IMR-90 (cell line): ENCODE results near the gene CSK. TPM values are rescaled to one million over a fixed set of nuclear protein-coding genes. Genes with fewer than 3 reads are reported as not detected.
A peak's percentile ranks its signal among the peaks of the same experiment; 100 is the strongest.

ENCODE experiments used
- ATAC-seq: fragments of 200-7000 bp; cut with Tn5 transposase; 2 replicates; pipeline ENCODE4 v1.9.1; 2020; ENCODE audit warnings: low read depth, mild to moderate bottlenecking, moderate library complexity
- BruUV-seq: library from RNA; stranded (reverse); fragments of 400-500 nt; replicated peaks from 2 replicates; lab custom pipeline; 2021; lab: Mats Ljungman, UMichigan
- CTCF ChIA-PET: fragments of 300-600 bp; formaldehyde crosslinking; extraction: SDS; loops from one replicate; lab custom pipeline; 2021; ENCODE audit warnings: antibody characterized with exemption; lab: Yijun Ruan, JAX
- POLR2A ChIA-PET: fragments of 300-600 bp; sonication (Branson Sonifier 250); formaldehyde crosslinking; loops from one replicate; lab custom pipeline; 2022; ENCODE audit warnings: antibody characterized with exemption; ENCODE audit not compliant: unreplicated experiment; lab: Charles Lee
- DNase-seq: peaks from one replicate; pipeline ENCODE4 v3.0.0; 2013
- H2AFZ ChIP-seq: replicated peaks from 2 replicates; pipeline ENCODE3; 2013; ENCODE audit warnings: low read length, mild to moderate bottlenecking; ENCODE audit not compliant: poor library complexity
- H2AK5ac ChIP-seq: 2 replicates; pipeline ENCODE4 v1.6.1; 2013; ENCODE audit warnings: low read depth, low read length, inconsistent platforms
- H2AK9ac ChIP-seq: replicated peaks from 2 replicates; pipeline ENCODE3; 2013; ENCODE audit warnings: mild to moderate bottlenecking, low read depth, low read length, moderate library complexity; ENCODE audit not compliant: poor library complexity
- H2BK120ac ChIP-seq: 2 replicates; pipeline ENCODE4 v1.6.1; 2013; ENCODE audit warnings: low read depth, low read length, inconsistent platforms
- H2BK15ac ChIP-seq: 3 replicates; pipeline ENCODE4 v1.6.1; 2013; ENCODE audit warnings: low read depth, low read length, inconsistent platforms
- H2BK20ac ChIP-seq: 2 replicates; pipeline ENCODE4 v1.6.1; 2013; ENCODE audit warnings: low read depth, mild to moderate bottlenecking, inconsistent platforms, low read length, moderate library complexity
- H2BK5ac ChIP-seq: 2 replicates; pipeline ENCODE4 v1.6.1; 2013; ENCODE audit warnings: mild to moderate bottlenecking, low read depth, low read length, inconsistent platforms; ENCODE audit not compliant: poor library complexity, severe bottlenecking
- H3K14ac ChIP-seq: replicated peaks from 2 replicates; pipeline ENCODE4 v1.6.1; 2013; ENCODE audit warnings: low read depth, low read length, inconsistent platforms
- H3K18ac ChIP-seq: 2 replicates; pipeline ENCODE4 v1.6.1; 2013; ENCODE audit warnings: low read depth, low read length, control low read depth
- H3K23ac ChIP-seq: 2 replicates; pipeline ENCODE4 v1.6.1; 2013; ENCODE audit warnings: low read depth, low read length, inconsistent platforms
- H3K27ac ChIP-seq: 2 replicates; pipeline ENCODE4 v1.5.1; 2013; ENCODE audit warnings: mild to moderate bottlenecking, control low read depth, low read length; ENCODE audit not compliant: insufficient read depth
- H3K27me3 ChIP-seq: 2 replicates; pipeline ENCODE4 v1.6.1; 2013; ENCODE audit warnings: low read length; ENCODE audit not compliant: control insufficient read depth, insufficient read depth
- H3K36me3 ChIP-seq: 2 replicates; pipeline ENCODE4 v1.6.1; 2013; ENCODE audit warnings: low read length, mixed read lengths; ENCODE audit not compliant: control insufficient read depth, insufficient read depth
- H3K4ac ChIP-seq: 2 replicates; pipeline ENCODE4 v1.6.1; 2013; ENCODE audit warnings: low read depth, low read length, inconsistent platforms
- H3K4me1 ChIP-seq: 2 replicates; pipeline ENCODE4 v1.6.1; 2013; ENCODE audit warnings: low read length, mixed read lengths; ENCODE audit not compliant: control insufficient read depth, insufficient read depth
- H3K4me2 ChIP-seq: 2 replicates; pipeline ENCODE4 v1.6.1; 2013; ENCODE audit warnings: low read depth, mild to moderate bottlenecking, control low read depth, low read length, moderate library complexity
- H3K4me3 ChIP-seq: 2 replicates; pipeline ENCODE4 v1.5.1; 2013; ENCODE audit warnings: low read depth, mild to moderate bottlenecking, control low read depth, low read length, moderate library complexity; ENCODE audit not compliant: insufficient read depth
- H3K56ac ChIP-seq: 2 replicates; pipeline ENCODE4 v1.6.1; 2013; ENCODE audit warnings: low read length, inconsistent platforms; ENCODE audit not compliant: insufficient read depth; ENCODE audit errors: extremely low read depth
- H3K79me1 ChIP-seq, 2 experiments: 2 replicates each; pipeline ENCODE4 v1.6.1; 2013; ENCODE audit warnings: low read length in 2 of 2, inconsistent platforms in 1 of 2, low read depth in 1 of 2
- H3K9ac ChIP-seq: 2 replicates; pipeline ENCODE4 v1.6.1; 2013; ENCODE audit warnings: low read depth, low read length, control low read depth
- H3K9me1 ChIP-seq: 2 replicates; pipeline ENCODE4 v1.6.1; 2013; ENCODE audit warnings: low read length, inconsistent platforms; ENCODE audit not compliant: insufficient read depth
- H3K9me3 ChIP-seq: 2 replicates; pipeline ENCODE4 v1.6.1; 2013; ENCODE audit warnings: low read length; ENCODE audit not compliant: control insufficient read depth, insufficient read depth
- H4K20me1 ChIP-seq: 2 replicates; pipeline ENCODE4 v1.6.1; 2013; ENCODE audit warnings: low read length, inconsistent platforms; ENCODE audit not compliant: insufficient read depth
- H4K5ac ChIP-seq: 2 replicates; pipeline ENCODE4 v1.6.1; 2013; ENCODE audit warnings: mild to moderate bottlenecking, low read depth, low read length, control low read depth
- H4K8ac ChIP-seq, 2 experiments: 2 replicates each; pipeline ENCODE4 v1.6.1; 2013; ENCODE audit warnings: low read depth in 2 of 2, low read length in 2 of 2, control low read depth in 1 of 2, inconsistent platforms in 1 of 2
- H4K91ac ChIP-seq: 2 replicates; pipeline ENCODE4 v1.6.1; 2013; ENCODE audit warnings: low read depth, low read length, inconsistent platforms; ENCODE audit not compliant: insufficient read depth
- BHLHE40 ChIP-seq: fragments of 150-350 bp; IDR thresholded peaks from 2 replicates; pipeline ENCODE4 v1.6.1; 2016; ENCODE audit warnings: mild to moderate bottlenecking, low read depth, low read length
- CHD1 ChIP-seq: IDR thresholded peaks from 2 replicates; pipeline ENCODE4 v1.6.1; 2012; ENCODE audit warnings: low read depth, low read length, improper control_type of control experiment
- MXI1 ChIP-seq: IDR thresholded peaks from 2 replicates; pipeline ENCODE4 v1.6.1; 2012; ENCODE audit warnings: low read depth, mild to moderate bottlenecking, low read length, moderate library complexity, borderline replicate concordance
- SMC3 ChIP-seq: fragments of 150-350 bp; IDR thresholded peaks from 2 replicates; pipeline ENCODE4 v1.6.1; 2016; ENCODE audit warnings: low read depth, mild to moderate bottlenecking, antibody characterized with exemption, low read length, moderate library complexity
- WGBS, 2 experiments: methylation state at CpG; one replicate each; pipeline versions ENCODE4 v1.1.5 to v1.1.7; 2013; ENCODE audit warnings: missing lambda C conversion rate in 2 of 2; ENCODE audit not compliant: insufficient read length in 1 of 2; ENCODE audit errors: extremely low coverage in 2 of 2; 5-methylcytosine and 5-hydroxymethylcytosine counted together
- dilution Hi-C: fragments of 300-500 bp; cut with HindIII; formaldehyde crosslinking; loops from one replicate; pipeline ENCODE4 v1.14.3; 2018; ENCODE audit warnings: low sequenced_read_pairs; ENCODE audit not compliant: unreplicated experiment
- in situ Hi-C: fragments of 300-500 bp; cut with MboI; formaldehyde crosslinking; loops from 3 replicates; pipeline ENCODE4 v1.14.3; 2019; ENCODE audit warnings: low sequenced_read_pairs, inconsistent platforms, mixed read lengths
- intact Hi-C: fragments of 100-400 bp; cut with micrococcal nuclease; formaldehyde crosslinking; loops from 2 replicates; pipeline ENCODE4 v1.10.0; 2022
- polyA plus RNA-seq, 3 experiments: library from polyadenylated mRNA; depleted of rRNA; stranded (reverse); fragments of >200 nt; gene quantifications; 2 replicates each; pipeline ENCODE4 v1.2.3, GENCODE V29; 2012; ENCODE audit warnings: low replicate concordance in 1 of 3
- total RNA-seq: library from RNA; depleted of rRNA; stranded (reverse); fragments of >200 nt; gene quantifications from 2 replicates; pipeline ENCODE4 v1.2.3, GENCODE V29; 2012

The CSK gene
- total and polyA plus RNA-seq, 2 of the 4 experiments (the other 2 are of a cell fraction): 10.8 to 54.0 TPM

GRCh38 chr15:74782259-74783071, 585 bp downstream of the CSK start (continued):
- no peak for TF ChIP-seq SMC3

GRCh38 chr15:74783072-74783807, 1.4 kb downstream of the CSK start:
- Histone ChIP-seq H2BK120ac (no peak overlapping the region; the same call in 1 of the 2 replicates), H3K56ac (peak overlapping the region; percentile 47; the same call in 1 of the 2 replicates), H4K5ac (no peak overlapping the region), H2BK15ac (no peak overlapping the region), H3K4me2 (peak overlapping the region; percentile 83), H3K9ac (peak overlapping the region; percentile 68), H2BK5ac (peak overlapping the region; percentile 59), H3K18ac (no peak overlapping the region), H2BK20ac (no peak overlapping the region), H4K20me1 (peaks cover 51% of the 10 kb centered on the region), H3K14ac (peak overlapping the region; percentile 87), H4K8ac (peak overlapping the region; percentile 30 to 47; a peak in 2 of 4 replicates), H3K9me1 (peaks cover 21% of the 10 kb centered on the region), H3K4me1 (peaks cover 22% of the 10 kb centered on the region), H2AK5ac (peak overlapping the region; percentile 74), H3K27me3 (no peaks in the 10 kb centered on the region), H3K27ac (peak overlapping the region; percentile 57), H3K4me3 (peak overlapping the region; percentile 92), H3K79me1 (peaks cover 9 to 64% of the 10 kb centered on the region in 2 experiments; a peak in 3 of 4 replicates), H3K9me3 (no peaks in the 10 kb centered on the region), H3K36me3 (peaks cover 2% of the 10 kb centered on the region; the same call in 1 of the 2 replicates), H3K4ac (peak overlapping the region; percentile 75), H2AFZ (peak overlapping the region; percentile 86), H4K91ac (peak overlapping the region; percentile 41; the same call in 1 of the 2 replicates), H2AK9ac (peak overlapping the region; percentile 97), H3K23ac (peak overlapping the region; percentile 90)
- dilution Hi-C loops (no loop called here), in situ Hi-C loops (no loop called here), intact Hi-C loops (no loop called here)
- ChIA-PET POLR2A (interaction anchor here (0.7 kb wide), 1 partner anchor 111 kb away, joined by 7 read pairs; no protein-coding TSS in a partner anchor), CTCF (interaction anchor here (0.7 to 1.3 kb wide), 3 partner anchors 10 to 87 kb away, joined by 3 read pairs; no protein-coding TSS in a partner anchor)
- peak; percentile 36 for DNase-seq
- no peak for TF ChIP-seq CHD1
- peak; percentile 43; the same call in 1 of the 2 replicates for TF ChIP-seq BHLHE40
- peak; percentile 83 for TF ChIP-seq MXI1
- ATAC-seq: peak; percentile 36
- BruUV-seq: no TSS peak
- 0% methylated on average over 1 of the region's 13 CpGs; no CpG with 5 or more reads in 1 of the 2 experiments for WGBS, 2 experiments
